Esophagus squamous epithelium (tissue), 4 donors: Measurements from ENCODE around the gene TIMM23.

ENCODE experiments used
- CTCF ChIP-seq, 6 experiments: fragments of 450-650 bp in 4 of 6; fragments of 200-600 bp in 2 of 6; sonication (generic) in 2 of 6; IDR thresholded peaks; one replicate each; pipeline ENCODE4 v1.5.1; 2016 to 2019; ENCODE audit warnings: antibody characterized with exemption in 6 of 6, mild to moderate bottlenecking in 4 of 6, moderate library complexity in 4 of 6
- POLR2A ChIP-seq, 4 donors: fragments of 450-650 bp; IDR thresholded peaks; one replicate each; pipeline ENCODE4 v1.6.1; 2017; ENCODE audit warnings: antibody characterized with exemption in 4 of 4, mild to moderate bottlenecking in 4 of 4, moderate library complexity in 3 of 4

- no peak for TF ChIP-seq POLR2A (IDR thresholded peaks at IDR 0.05)
- TF ChIP-seq CTCF (IDR thresholded peaks at IDR 0.05), result no peak
Measured at GRCh38 chr10:46004963-46005362, 32.7 kb downstream of the TIMM23 start.
